ENCODE measurements around the gene EFNA1.
A peak's percentile ranks its signal among the peaks of the same experiment; 100 is the strongest.

The EFNA1 gene

GRCh38 chr1:155120253-155120652, 7.4 kb upstream of the EFNA1 start:
- no peak for DNase-seq (ENCODE audit: low read depth)

GRCh38 chr1:155121249-155121648, 6.4 kb upstream of the EFNA1 start:
- H3K4me3 ChIP-seq (ENCODE audit: low read depth, low read length), result no peak overlapping the region
- no peak for DNase-seq (ENCODE audit: low read depth)

More at GRCh38 chr1:155120253-155120652, 7.4 kb upstream of the EFNA1 start:
- H3K4me3 ChIP-seq (ENCODE audit: low read depth, low read length), result no peak overlapping the region

- no peak overlapping the region for H3K4me3 ChIP-seq (ENCODE audit: low read depth, low read length)
- DNase-seq (ENCODE audit: low read depth), result no peak
Observed at GRCh38 chr1:155122308-155122707, 5.4 kb upstream of the EFNA1 start.

DNA sequence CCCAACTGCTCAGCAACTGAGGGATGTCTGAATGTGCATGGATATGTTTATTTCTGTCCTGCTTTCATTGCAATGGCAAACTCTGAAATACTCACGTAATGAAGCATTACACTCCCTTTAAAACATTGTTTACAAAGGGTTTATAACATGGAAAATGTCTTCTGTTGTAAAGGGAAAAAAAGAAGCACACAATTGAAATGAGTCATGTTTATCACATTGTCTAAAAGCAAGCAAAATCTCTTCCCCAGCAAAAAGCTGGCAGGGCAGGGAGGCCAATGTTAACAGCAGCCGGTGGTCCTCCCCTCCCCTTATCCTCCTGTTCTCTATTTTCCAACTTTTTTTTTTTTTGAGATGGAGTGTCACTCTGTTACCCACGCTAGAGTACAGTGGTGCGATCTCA, 3.9 kb upstream of the EFNA1 start:
- no peak overlapping the region for H3K4me3 ChIP-seq (ENCODE audit: low read depth, low read length)
- no peak for DNase-seq (ENCODE audit: low read depth)

DNA sequence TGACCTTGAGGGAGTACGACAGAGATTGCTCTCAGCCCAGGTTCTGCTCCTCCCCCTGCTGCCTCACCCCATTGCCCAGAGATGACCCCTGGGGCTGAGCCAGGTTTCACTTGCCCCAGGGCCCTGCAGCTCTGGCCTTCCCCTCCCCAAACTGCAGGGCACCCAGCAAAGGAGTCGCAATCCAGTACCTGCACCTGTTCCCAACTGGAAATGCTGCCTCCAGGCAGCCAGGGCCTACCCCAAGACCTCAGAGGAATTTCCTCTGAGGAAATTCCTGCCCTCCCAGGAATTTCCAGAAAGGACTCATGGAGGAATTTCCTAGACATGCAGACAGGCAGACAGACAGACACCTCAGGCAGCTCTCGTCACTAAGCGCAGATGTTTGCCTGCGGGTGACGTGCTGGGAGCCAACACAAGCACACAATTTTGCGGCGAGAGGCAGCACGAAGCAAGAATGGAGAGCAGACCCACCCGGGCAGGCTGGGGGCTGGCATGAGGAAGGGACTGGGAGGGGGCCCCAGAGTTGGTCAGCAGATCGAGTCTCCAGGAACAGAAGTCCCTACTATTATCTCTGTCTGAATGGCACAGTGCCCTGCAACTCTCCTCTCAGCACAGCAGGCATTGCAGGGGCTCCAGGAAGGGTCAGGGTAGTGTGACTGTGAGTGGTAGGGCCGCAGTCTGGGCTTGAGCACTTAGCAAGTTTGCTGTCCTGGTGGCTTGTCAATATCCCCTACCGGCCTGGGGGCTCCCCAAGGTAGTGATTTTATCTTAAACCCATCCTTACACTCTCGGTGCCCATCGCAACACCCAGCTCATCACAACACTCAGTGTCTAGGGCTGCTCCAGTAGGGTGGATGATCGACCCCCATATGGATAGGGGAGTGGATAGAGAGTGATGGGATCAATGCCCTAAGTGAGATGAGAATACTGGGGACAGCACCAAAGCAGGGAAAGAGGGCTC, 2.9 kb upstream of the EFNA1 start:
- DNase-seq (ENCODE audit: low read depth), result no peak
- no peak overlapping the region for H3K4me3 ChIP-seq (ENCODE audit: low read depth, low read length)

GRCh38 chr1:155125511-155125945, 2.1 kb upstream of the EFNA1 start:
- H3K4me3 ChIP-seq (ENCODE audit: low read depth, low read length), result no peak overlapping the region
- no peak for DNase-seq (ENCODE audit: low read depth)

DNA sequence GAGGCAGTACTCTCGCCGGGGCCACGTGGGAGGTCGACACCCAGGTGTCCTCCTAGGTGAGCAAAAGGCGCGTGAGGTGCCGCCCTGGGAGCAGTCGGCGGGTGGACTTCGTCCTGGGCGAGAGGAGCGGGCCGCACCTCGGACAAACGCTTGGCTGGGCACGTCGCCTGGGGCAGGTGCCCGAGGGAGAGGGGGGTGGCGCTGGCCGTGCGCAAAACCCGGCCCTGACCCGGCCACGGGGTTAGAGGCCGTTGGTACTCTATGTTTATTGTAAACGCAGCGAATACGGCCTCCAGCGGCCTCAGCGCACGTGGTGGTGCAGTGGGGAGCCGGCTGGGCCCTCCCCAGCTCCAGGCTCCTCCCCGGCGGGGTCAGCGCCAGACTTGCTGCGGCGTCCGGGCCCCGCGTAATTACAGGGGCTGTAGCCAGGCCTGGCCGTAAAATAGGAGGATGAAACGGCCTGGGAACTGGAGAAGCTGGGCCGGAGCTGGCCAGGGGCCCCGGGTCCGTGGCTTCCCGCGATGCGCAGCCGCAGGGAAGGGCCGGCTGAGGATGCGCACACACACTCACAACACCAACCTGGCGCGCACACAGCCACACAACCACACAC, 1.6 kb upstream of the EFNA1 start:
- no peak for DNase-seq (ENCODE audit: low read depth)
- peak overlapping the region; percentile 54 for H3K4me3 ChIP-seq (ENCODE audit: low read depth, low read length)

GRCh38 chr1:155126556-155127104, 1.0 kb upstream of the EFNA1 start:
- DNase-seq (ENCODE audit: low read depth), result no peak
- H3K4me3 ChIP-seq (ENCODE audit: low read depth, low read length), result peak overlapping the region; percentile 54

GRCh38 chr1:155127967-155128754, 485 bp downstream of the EFNA1 start:
- H3K4me3 ChIP-seq (ENCODE audit: low read depth, low read length), result peak overlapping the region; percentile 54
- no peak for DNase-seq (ENCODE audit: low read depth)

- H3K4me3 ChIP-seq (ENCODE audit: low read depth, low read length), result peak overlapping the region; percentile 54
- no peak for DNase-seq (ENCODE audit: low read depth)
Observed at GRCh38 chr1:155128755-155129473, 1.2 kb downstream of the EFNA1 start.

GRCh38 chr1:155130272-155131006, 2.8 kb downstream of the EFNA1 start:
- DNase-seq (ENCODE audit: low read depth), result no peak
- H3K4me3 ChIP-seq (ENCODE audit: low read depth, low read length), result no peak overlapping the region

GRCh38 chr1:155131285-155131684, 3.6 kb downstream of the EFNA1 start:
- DNase-seq (ENCODE audit: low read depth), result no peak
- no peak overlapping the region for H3K4me3 ChIP-seq (ENCODE audit: low read depth, low read length)

DNA sequence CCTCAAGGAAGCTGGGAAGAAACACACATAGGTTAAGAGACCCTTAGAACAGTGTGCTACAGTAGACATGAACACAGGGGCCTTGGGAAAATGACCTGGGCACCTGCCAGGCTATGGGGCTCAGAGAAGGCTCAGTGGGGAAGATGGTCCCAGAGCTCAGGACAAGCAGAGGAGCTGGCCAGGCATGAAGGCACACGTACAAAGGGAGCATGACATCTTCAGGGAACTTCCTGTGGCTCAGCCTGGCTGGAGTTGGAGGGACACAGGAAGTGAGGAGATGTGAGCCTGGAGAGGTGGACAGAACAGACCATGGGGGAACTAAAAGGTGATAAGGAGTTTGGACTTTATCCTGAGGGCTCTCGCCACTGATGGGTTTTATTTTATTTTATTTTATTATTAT, 4.2 kb downstream of the EFNA1 start:
- no peak for DNase-seq (ENCODE audit: low read depth)

GRCh38 chr1:155133799-155134281, 6.2 kb downstream of the EFNA1 start:
- no peak overlapping the region for H3K4me3 ChIP-seq (ENCODE audit: low read depth, low read length)
- DNase-seq (ENCODE audit: low read depth), result no peak

More for the DNA sequence above, 4.2 kb downstream of the EFNA1 start:
- no peak overlapping the region for H3K4me3 ChIP-seq (ENCODE audit: low read depth, low read length)

GRCh38 chr1:155134322-155134721, 6.6 kb downstream of the EFNA1 start:
- DNase-seq (ENCODE audit: low read depth), result no peak
- H3K4me3 ChIP-seq (ENCODE audit: low read depth, low read length), result no peak overlapping the region

DNA sequence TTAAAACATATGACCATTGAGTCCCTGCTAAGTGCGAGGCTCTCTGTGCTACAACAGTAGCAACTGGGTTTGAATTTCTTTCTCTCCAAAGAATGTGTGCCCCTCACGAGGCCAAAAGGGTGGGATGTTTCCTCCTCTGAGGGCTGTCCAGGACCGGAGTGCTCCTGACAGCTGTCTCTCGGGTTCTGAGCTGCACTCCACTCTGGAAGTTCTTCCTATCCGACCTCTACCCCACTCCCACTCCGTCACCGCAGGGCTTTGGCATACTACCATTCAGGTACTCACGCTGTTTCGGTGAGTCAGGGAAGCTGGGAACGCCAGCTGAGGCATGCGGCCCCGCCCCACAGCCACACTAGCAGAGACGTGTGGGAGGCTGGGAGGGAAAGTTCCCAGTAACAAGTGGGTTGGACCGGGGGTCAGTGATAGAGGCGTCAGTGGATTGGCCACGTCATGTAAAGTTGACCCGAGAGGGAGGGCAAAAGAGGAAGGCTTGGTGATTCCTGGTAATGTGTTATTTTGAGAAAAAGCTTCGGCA, 7.3 kb downstream of the EFNA1 start:
- peak; percentile 94 for DNase-seq (ENCODE audit: low read depth)
- peak overlapping the region; percentile 79 for H3K4me3 ChIP-seq (ENCODE audit: low read depth, low read length)

DNA sequence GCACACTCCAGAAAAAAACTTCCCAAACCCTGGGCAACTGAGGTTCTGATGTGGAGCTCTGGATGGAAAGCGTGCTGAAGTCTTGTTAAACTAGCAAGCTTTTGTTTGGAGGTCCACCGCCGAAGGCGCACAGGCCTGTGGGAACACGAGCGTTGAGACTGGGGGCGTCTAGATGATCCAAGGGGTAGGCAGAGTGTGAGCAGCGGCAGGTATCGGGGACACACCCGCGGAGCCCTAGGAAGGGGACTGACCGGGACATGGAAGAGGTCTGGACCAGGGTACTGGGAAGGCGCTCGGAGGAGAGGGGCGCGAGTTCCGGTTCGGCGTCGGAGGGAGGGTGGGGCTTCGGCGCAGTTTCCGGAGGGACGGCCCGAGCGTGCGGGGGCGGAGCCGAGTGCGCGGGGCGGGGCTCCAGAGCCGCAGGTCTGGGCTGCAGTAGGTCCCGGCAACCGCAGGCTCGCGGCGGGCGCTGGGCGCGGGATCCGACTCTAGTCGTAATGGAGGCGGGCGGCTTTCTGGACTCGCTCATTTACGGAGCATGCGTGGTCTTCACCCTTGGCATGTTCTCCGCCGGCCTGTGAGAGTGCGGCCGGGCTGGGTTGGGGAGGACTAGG, 7.8 kb downstream of the EFNA1 start, which contains the start of gene SLC50A1:
TSS of gene SLC50A1 (plus strand) at position 438 of the 614 bp plus-strand sequence. CDS start at position 498, 60 bp downstream.
- DNase-seq (ENCODE audit: low read depth), result peak; percentile 79
- peak within 1 kb of the TSS; percentile 79 for H3K4me3 ChIP-seq (ENCODE audit: low read depth, low read length)
